ENCODE data around the gene NHEJ1.

The NHEJ1 gene

DNA sequence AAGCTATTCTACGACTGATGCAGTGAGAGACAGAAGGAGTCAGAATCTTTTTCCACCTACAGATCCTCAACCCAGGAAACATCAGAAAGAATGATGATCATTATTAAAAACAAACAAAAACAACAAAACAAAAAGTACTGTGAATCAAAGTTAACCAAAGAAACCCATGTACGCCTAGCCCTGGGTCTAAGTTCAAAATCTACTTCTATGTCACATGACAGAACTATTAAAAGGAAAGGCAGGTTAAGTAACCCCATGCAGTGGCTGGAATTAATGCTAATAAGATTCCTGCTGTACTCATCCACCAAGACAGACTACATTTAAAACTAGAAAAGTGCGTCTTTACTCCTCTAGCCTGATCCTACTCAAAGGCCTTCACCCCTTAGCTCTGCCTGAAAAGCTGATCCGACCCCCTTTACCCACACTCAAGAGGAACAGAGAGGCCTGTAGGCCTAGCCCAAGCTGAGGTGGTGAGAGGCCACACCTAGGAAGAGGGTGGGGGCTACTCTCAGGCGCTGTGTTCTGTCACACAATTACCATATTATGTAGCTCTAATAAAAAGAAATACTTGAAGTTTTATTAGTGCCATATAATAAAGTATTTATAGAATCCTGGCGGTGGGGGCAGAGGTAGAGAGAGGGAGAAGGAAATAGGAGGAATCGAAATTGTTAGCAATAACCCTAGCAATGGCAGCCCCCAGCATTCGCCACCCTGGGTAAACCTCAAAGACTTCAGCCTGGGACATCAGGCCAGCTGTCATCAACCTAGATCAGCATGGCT is 37.1 kb downstream of the NHEJ1 start:
- no peaks in the 10 kb centered on the region for H3K9me2 ChIP-seq (ENCODE audit: low read depth, low read length)
- H3K4me1 ChIP-seq (ENCODE audit: insufficient read depth, low read length, severe bottlenecking), result no peaks in the 10 kb centered on the region
- no peaks in the 10 kb centered on the region for H3K36me3 ChIP-seq (ENCODE audit: insufficient read depth, low read length)
- no peaks in the 10 kb centered on the region for H3K9me3 ChIP-seq (ENCODE audit: low read length)
- H3K4me2 ChIP-seq (ENCODE audit: low read length), result no peak overlapping the region
- no peak overlapping the region for H3K27ac ChIP-seq (ENCODE audit: low read depth, low read length, poor library complexity, severe bottlenecking)
- no peak overlapping the region for H2AFZ ChIP-seq (ENCODE audit: low read length)
- H4K20me1 ChIP-seq (ENCODE audit: insufficient read depth, low read length), result no peaks in the 10 kb centered on the region
- no peaks in the 10 kb centered on the region for H3K79me2 ChIP-seq (ENCODE audit: insufficient read depth, low read length)
- H3K27me3 ChIP-seq (ENCODE audit: insufficient read depth, low read length), result no peaks in the 10 kb centered on the region
- H3F3A ChIP-seq (ENCODE audit: insufficient read depth, low read length), result no peaks in the 10 kb centered on the region
- TF ChIP-seq EZH2 (IDR thresholded peaks at IDR 0.05; ENCODE audit: borderline replicate concordance, low read length), result no peak
- TF ChIP-seq, protein P1, sequence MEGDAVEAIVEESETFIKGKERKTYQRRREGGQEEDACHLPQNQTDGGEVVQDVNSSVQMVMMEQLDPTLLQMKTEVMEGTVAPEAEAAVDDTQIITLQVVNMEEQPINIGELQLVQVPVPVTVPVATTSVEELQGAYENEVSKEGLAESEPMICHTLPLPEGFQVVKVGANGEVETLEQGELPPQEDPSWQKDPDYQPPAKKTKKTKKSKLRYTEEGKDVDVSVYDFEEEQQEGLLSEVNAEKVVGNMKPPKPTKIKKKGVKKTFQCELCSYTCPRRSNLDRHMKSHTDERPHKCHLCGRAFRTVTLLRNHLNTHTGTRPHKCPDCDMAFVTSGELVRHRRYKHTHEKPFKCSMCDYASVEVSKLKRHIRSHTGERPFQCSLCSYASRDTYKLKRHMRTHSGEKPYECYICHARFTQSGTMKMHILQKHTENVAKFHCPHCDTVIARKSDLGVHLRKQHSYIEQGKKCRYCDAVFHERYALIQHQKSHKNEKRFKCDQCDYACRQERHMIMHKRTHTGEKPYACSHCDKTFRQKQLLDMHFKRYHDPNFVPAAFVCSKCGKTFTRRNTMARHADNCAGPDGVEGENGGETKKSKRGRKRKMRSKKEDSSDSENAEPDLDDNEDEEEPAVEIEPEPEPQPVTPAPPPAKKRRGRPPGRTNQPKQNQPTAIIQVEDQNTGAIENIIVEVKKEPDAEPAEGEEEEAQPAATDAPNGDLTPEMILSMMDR (IDR thresholded peaks at IDR 0.05; ENCODE audit: low read length), result no peak
- H3K4me3 ChIP-seq (ENCODE audit: low read depth, low read length, poor library complexity, severe bottlenecking), result no peak overlapping the region
- no peak overlapping the region for H3K9ac ChIP-seq (ENCODE audit: low read length)

DNA sequence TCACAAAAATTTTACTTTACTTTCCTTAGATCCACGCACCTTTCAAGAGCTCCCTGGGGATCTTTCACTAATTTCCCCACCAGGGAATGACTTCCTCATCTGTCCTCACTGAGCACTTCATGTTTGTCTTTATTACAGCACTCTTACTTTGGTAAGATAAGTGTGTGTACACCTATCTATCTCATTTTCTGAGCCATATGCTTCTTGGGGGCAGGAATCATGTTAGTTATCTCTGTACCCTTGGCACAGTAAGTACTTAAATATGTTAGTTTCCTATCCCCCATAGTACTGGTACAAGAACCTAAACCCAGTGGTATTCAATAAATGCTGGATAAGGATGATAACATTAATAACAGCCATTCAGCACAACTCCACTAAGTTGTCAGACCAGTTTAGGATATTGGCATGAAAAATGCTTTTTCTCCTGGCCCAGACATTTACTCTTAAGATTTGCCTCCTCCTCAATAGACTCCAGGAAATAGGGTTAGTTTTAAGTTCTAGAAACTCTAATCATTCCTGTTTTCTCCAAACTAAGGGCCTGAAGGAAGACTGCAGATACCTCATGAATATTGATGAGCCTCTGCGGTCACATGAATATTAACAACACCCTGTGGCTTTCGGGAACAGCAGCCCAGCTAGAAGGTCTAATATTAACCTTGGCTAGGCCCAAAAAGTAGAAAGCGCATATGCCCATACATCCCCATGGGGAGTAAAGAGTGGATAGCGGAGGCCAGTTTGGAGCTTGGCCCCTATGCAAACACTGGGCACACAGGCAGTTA is 38.2 kb downstream of the NHEJ1 start:
- Histone ChIP-seq H3K9me3 (ENCODE audit: low read length) (no peaks in the 10 kb centered on the region), H4K20me1 (ENCODE audit: insufficient read depth, low read length) (no peaks in the 10 kb centered on the region), H3K4me2 (ENCODE audit: low read length) (no peak overlapping the region), H3K4me3 (ENCODE audit: low read depth, low read length, poor library complexity, severe bottlenecking) (no peak overlapping the region), H3K27ac (ENCODE audit: low read depth, low read length, poor library complexity, severe bottlenecking) (no peak overlapping the region), H3K27me3 (ENCODE audit: insufficient read depth, low read length) (no peaks in the 10 kb centered on the region), H3K9ac (ENCODE audit: low read length) (no peak overlapping the region), H2AFZ (ENCODE audit: low read length) (no peak overlapping the region), H3K36me3 (ENCODE audit: insufficient read depth, low read length) (no peaks in the 10 kb centered on the region), H3K79me2 (ENCODE audit: insufficient read depth, low read length) (no peaks in the 10 kb centered on the region), H3K9me2 (ENCODE audit: low read depth, low read length) (no peaks in the 10 kb centered on the region), H3K4me1 (ENCODE audit: insufficient read depth, low read length, severe bottlenecking) (no peaks in the 10 kb centered on the region), H3F3A (ENCODE audit: insufficient read depth, low read length) (no peaks in the 10 kb centered on the region)
- TF ChIP-seq, protein P1 (IDR thresholded peaks at IDR 0.05; ENCODE audit: low read length), result no peak
- TF ChIP-seq EZH2 (IDR thresholded peaks at IDR 0.05; ENCODE audit: borderline replicate concordance, low read length), result no peak

DNA sequence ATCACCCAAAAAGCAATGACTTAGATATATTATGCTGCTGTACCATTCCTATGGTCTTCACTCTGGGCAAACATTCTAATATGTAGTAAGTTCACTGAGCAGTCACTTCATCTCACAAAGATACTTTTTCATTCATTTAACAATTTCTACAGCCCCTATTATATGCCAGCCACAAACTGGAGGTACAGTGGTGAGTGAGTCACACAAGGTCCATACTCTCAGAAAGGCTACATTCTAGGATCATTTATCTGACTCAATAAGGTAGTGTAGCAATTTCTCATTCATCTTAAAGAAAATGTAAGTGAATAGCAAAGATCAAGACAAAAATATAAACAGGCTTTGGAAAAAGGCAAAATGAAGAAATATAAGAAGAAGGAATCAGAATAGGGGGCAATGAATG is 40.5 kb downstream of the NHEJ1 start:
- H3K4me3 ChIP-seq (ENCODE audit: low read depth, low read length, poor library complexity, severe bottlenecking), result no peak overlapping the region
- no peak overlapping the region for H3K4me2 ChIP-seq (ENCODE audit: low read length)
- no peaks in the 10 kb centered on the region for H3K4me1 ChIP-seq (ENCODE audit: insufficient read depth, low read length, severe bottlenecking)
- H4K20me1 ChIP-seq (ENCODE audit: insufficient read depth, low read length), result no peaks in the 10 kb centered on the region
- H2AFZ ChIP-seq (ENCODE audit: low read length), result no peak overlapping the region
- no peaks in the 10 kb centered on the region for H3K79me2 ChIP-seq (ENCODE audit: insufficient read depth, low read length)
- H3F3A ChIP-seq (ENCODE audit: insufficient read depth, low read length), result no peaks in the 10 kb centered on the region
- H3K36me3 ChIP-seq (ENCODE audit: insufficient read depth, low read length), result no peaks in the 10 kb centered on the region
- TF ChIP-seq EZH2 (IDR thresholded peaks at IDR 0.05; ENCODE audit: borderline replicate concordance, low read length), result no peak
- TF ChIP-seq, protein P1 (IDR thresholded peaks at IDR 0.05; ENCODE audit: low read length), result no peak
- H3K9me3 ChIP-seq (ENCODE audit: low read length), result no peaks in the 10 kb centered on the region
- H3K27ac ChIP-seq (ENCODE audit: low read depth, low read length, poor library complexity, severe bottlenecking), result no peak overlapping the region
- no peaks in the 10 kb centered on the region for H3K9me2 ChIP-seq (ENCODE audit: low read depth, low read length)
- no peak overlapping the region for H3K9ac ChIP-seq (ENCODE audit: low read length)
- H3K27me3 ChIP-seq (ENCODE audit: insufficient read depth, low read length), result no peaks in the 10 kb centered on the region

All from OCI-LY1 (cell line).